SK-N-MC (cell line): ENCODE measurements around the gene MED22.

Experiments used
- EZH2 ChIP-seq: fragments of 200-600 bp; sonication (generic); IDR thresholded peaks from one replicate; pipeline ENCODE4 v1.6.1; 2017; ENCODE audit warnings: antibody characterized with exemption
- POLR2AphosphoS5 ChIP-seq: IDR thresholded peaks from 2 replicates; pipeline ENCODE4 v1.6.1; 2012; ENCODE audit warnings: mild to moderate bottlenecking, low read depth, low read length, borderline replicate concordance

GRCh38 chr9:133389562-133389961, 41.6 kb upstream of the MED22 start:
- no peak for TF ChIP-seq EZH2
- TF ChIP-seq POLR2AphosphoS5: no peak
